IMR-90 (cell line): ENCODE measurements around the gene ROGDI. TPM values are rescaled to one million over a fixed set of nuclear protein-coding genes. Genes with fewer than 3 reads are reported as not detected.

ENCODE experiments used
- ATAC-seq: fragments of 200-7000 bp; cut with Tn5 transposase; 2 replicates; pipeline ENCODE4 v1.9.1; 2020; ENCODE audit warnings: low read depth, mild to moderate bottlenecking, moderate library complexity
- BruUV-seq: library from RNA; stranded (reverse); fragments of 400-500 nt; replicated peaks from 2 replicates; lab custom pipeline; 2021; lab: Mats Ljungman, UMichigan
- CTCF ChIA-PET: fragments of 300-600 bp; formaldehyde crosslinking; extraction: SDS; loops from one replicate; lab custom pipeline; 2021; ENCODE audit warnings: antibody characterized with exemption; lab: Yijun Ruan, JAX
- POLR2A ChIA-PET: fragments of 300-600 bp; sonication (Branson Sonifier 250); formaldehyde crosslinking; loops from one replicate; lab custom pipeline; 2022; ENCODE audit warnings: antibody characterized with exemption; ENCODE audit not compliant: unreplicated experiment; lab: Charles Lee
- DNase-seq: peaks from one replicate; pipeline ENCODE4 v3.0.0; 2013
- H2AFZ ChIP-seq: replicated peaks from 2 replicates; pipeline ENCODE3; 2013; ENCODE audit warnings: low read length, mild to moderate bottlenecking; ENCODE audit not compliant: poor library complexity
- H2AK5ac ChIP-seq: 2 replicates; pipeline ENCODE4 v1.6.1; 2013; ENCODE audit warnings: low read depth, low read length, inconsistent platforms
- H2AK9ac ChIP-seq: replicated peaks from 2 replicates; pipeline ENCODE3; 2013; ENCODE audit warnings: mild to moderate bottlenecking, low read depth, low read length, moderate library complexity; ENCODE audit not compliant: poor library complexity
- H2BK120ac ChIP-seq: 2 replicates; pipeline ENCODE4 v1.6.1; 2013; ENCODE audit warnings: low read depth, low read length, inconsistent platforms
- H2BK15ac ChIP-seq: 3 replicates; pipeline ENCODE4 v1.6.1; 2013; ENCODE audit warnings: low read depth, low read length, inconsistent platforms
- H2BK20ac ChIP-seq: 2 replicates; pipeline ENCODE4 v1.6.1; 2013; ENCODE audit warnings: low read depth, mild to moderate bottlenecking, inconsistent platforms, low read length, moderate library complexity
- H2BK5ac ChIP-seq: 2 replicates; pipeline ENCODE4 v1.6.1; 2013; ENCODE audit warnings: mild to moderate bottlenecking, low read depth, low read length, inconsistent platforms; ENCODE audit not compliant: poor library complexity, severe bottlenecking
- H3K14ac ChIP-seq: replicated peaks from 2 replicates; pipeline ENCODE4 v1.6.1; 2013; ENCODE audit warnings: low read depth, low read length, inconsistent platforms
- H3K18ac ChIP-seq: 2 replicates; pipeline ENCODE4 v1.6.1; 2013; ENCODE audit warnings: low read depth, low read length, control low read depth
- H3K23ac ChIP-seq: 2 replicates; pipeline ENCODE4 v1.6.1; 2013; ENCODE audit warnings: low read depth, low read length, inconsistent platforms
- H3K27ac ChIP-seq: 2 replicates; pipeline ENCODE4 v1.5.1; 2013; ENCODE audit warnings: mild to moderate bottlenecking, control low read depth, low read length; ENCODE audit not compliant: insufficient read depth
- H3K27me3 ChIP-seq: 2 replicates; pipeline ENCODE4 v1.6.1; 2013; ENCODE audit warnings: low read length; ENCODE audit not compliant: control insufficient read depth, insufficient read depth
- H3K36me3 ChIP-seq: 2 replicates; pipeline ENCODE4 v1.6.1; 2013; ENCODE audit warnings: low read length, mixed read lengths; ENCODE audit not compliant: control insufficient read depth, insufficient read depth
- H3K4ac ChIP-seq: 2 replicates; pipeline ENCODE4 v1.6.1; 2013; ENCODE audit warnings: low read depth, low read length, inconsistent platforms
- H3K4me1 ChIP-seq: 2 replicates; pipeline ENCODE4 v1.6.1; 2013; ENCODE audit warnings: low read length, mixed read lengths; ENCODE audit not compliant: control insufficient read depth, insufficient read depth
- H3K4me2 ChIP-seq: 2 replicates; pipeline ENCODE4 v1.6.1; 2013; ENCODE audit warnings: low read depth, mild to moderate bottlenecking, control low read depth, low read length, moderate library complexity
- H3K4me3 ChIP-seq: 2 replicates; pipeline ENCODE4 v1.5.1; 2013; ENCODE audit warnings: low read depth, mild to moderate bottlenecking, control low read depth, low read length, moderate library complexity; ENCODE audit not compliant: insufficient read depth
- H3K56ac ChIP-seq: 2 replicates; pipeline ENCODE4 v1.6.1; 2013; ENCODE audit warnings: low read length, inconsistent platforms; ENCODE audit not compliant: insufficient read depth; ENCODE audit errors: extremely low read depth
- H3K79me1 ChIP-seq, 2 experiments: 2 replicates each; pipeline ENCODE4 v1.6.1; 2013; ENCODE audit warnings: low read length in 2 of 2, inconsistent platforms in 1 of 2, low read depth in 1 of 2
- H3K9ac ChIP-seq: 2 replicates; pipeline ENCODE4 v1.6.1; 2013; ENCODE audit warnings: low read depth, low read length, control low read depth
- H3K9me1 ChIP-seq: 2 replicates; pipeline ENCODE4 v1.6.1; 2013; ENCODE audit warnings: low read length, inconsistent platforms; ENCODE audit not compliant: insufficient read depth
- H3K9me3 ChIP-seq: 2 replicates; pipeline ENCODE4 v1.6.1; 2013; ENCODE audit warnings: low read length; ENCODE audit not compliant: control insufficient read depth, insufficient read depth
- H4K20me1 ChIP-seq: 2 replicates; pipeline ENCODE4 v1.6.1; 2013; ENCODE audit warnings: low read length, inconsistent platforms; ENCODE audit not compliant: insufficient read depth
- H4K5ac ChIP-seq: 2 replicates; pipeline ENCODE4 v1.6.1; 2013; ENCODE audit warnings: mild to moderate bottlenecking, low read depth, low read length, control low read depth
- H4K8ac ChIP-seq, 2 experiments: 2 replicates each; pipeline ENCODE4 v1.6.1; 2013; ENCODE audit warnings: low read depth in 2 of 2, low read length in 2 of 2, control low read depth in 1 of 2, inconsistent platforms in 1 of 2
- H4K91ac ChIP-seq: 2 replicates; pipeline ENCODE4 v1.6.1; 2013; ENCODE audit warnings: low read depth, low read length, inconsistent platforms; ENCODE audit not compliant: insufficient read depth
- BHLHE40 ChIP-seq: fragments of 150-350 bp; IDR thresholded peaks from 2 replicates; pipeline ENCODE4 v1.6.1; 2016; ENCODE audit warnings: mild to moderate bottlenecking, low read depth, low read length
- CEBPB ChIP-seq: IDR thresholded peaks from 2 replicates; pipeline ENCODE4 v1.6.1; 2012; ENCODE audit warnings: low read depth, low read length, improper control_type of control experiment
- ELK1 ChIP-seq: fragments of 150-350 bp; IDR thresholded peaks from 2 replicates; pipeline ENCODE4 v1.6.1; 2016; ENCODE audit warnings: low read depth, mild to moderate bottlenecking, low read length, moderate library complexity, borderline replicate concordance
- FOS ChIP-seq: fragments of 150-350 bp; IDR thresholded peaks from 2 replicates; pipeline ENCODE4 v1.6.1; 2016; ENCODE audit warnings: low read depth, low read length
- MAFK ChIP-seq: IDR thresholded peaks from 2 replicates; pipeline ENCODE4 v1.6.1; 2012; ENCODE audit warnings: low read depth, low read length, improper control_type of control experiment
- MAZ ChIP-seq: IDR thresholded peaks from 2 replicates; pipeline ENCODE4 v1.6.1; 2012; ENCODE audit warnings: low read depth, mild to moderate bottlenecking, low read length, improper control_type of control experiment, moderate library complexity, borderline replicate concordance
- MXI1 ChIP-seq: IDR thresholded peaks from 2 replicates; pipeline ENCODE4 v1.6.1; 2012; ENCODE audit warnings: low read depth, mild to moderate bottlenecking, low read length, moderate library complexity, borderline replicate concordance
- NFE2L2 ChIP-seq: fragments of 150-350 bp; IDR thresholded peaks from 2 replicates; pipeline ENCODE4 v1.6.1; 2016; ENCODE audit warnings: low read depth, mild to moderate bottlenecking, low read length
- POLR2A ChIP-seq: IDR thresholded peaks from 2 replicates; pipeline ENCODE4 v1.6.1; 2012; ENCODE audit warnings: mild to moderate bottlenecking, low read depth, low read length
- RAD21 ChIP-seq: IDR thresholded peaks from 2 replicates; pipeline ENCODE4 v1.6.1; 2012; ENCODE audit warnings: low read length, improper control_type of control experiment
- RCOR1 ChIP-seq: IDR thresholded peaks from 2 replicates; pipeline ENCODE4 v1.6.1; 2012; ENCODE audit warnings: mild to moderate bottlenecking, low read length, improper control_type of control experiment; ENCODE audit not compliant: insufficient replicate concordance
- RFX5 ChIP-seq: IDR thresholded peaks from 2 replicates; pipeline ENCODE4 v1.8.0; 2012; ENCODE audit warnings: low read depth, mild to moderate bottlenecking, low read length, moderate library complexity
- SMC3 ChIP-seq: fragments of 150-350 bp; IDR thresholded peaks from 2 replicates; pipeline ENCODE4 v1.6.1; 2016; ENCODE audit warnings: low read depth, mild to moderate bottlenecking, antibody characterized with exemption, low read length, moderate library complexity
- USF2 ChIP-seq: fragments of 150-350 bp; IDR thresholded peaks from 2 replicates; pipeline ENCODE4 v1.6.1; 2017; ENCODE audit warnings: mild to moderate bottlenecking, antibody characterized with exemption, low read length, low read depth
- WGBS, 2 experiments: methylation state at CpG; one replicate each; pipeline versions ENCODE4 v1.1.5 to v1.1.7; 2013; ENCODE audit warnings: missing lambda C conversion rate in 2 of 2; ENCODE audit not compliant: insufficient read length in 1 of 2; ENCODE audit errors: extremely low coverage in 2 of 2; 5-methylcytosine and 5-hydroxymethylcytosine counted together
- dilution Hi-C: fragments of 300-500 bp; cut with HindIII; formaldehyde crosslinking; loops from one replicate; pipeline ENCODE4 v1.14.3; 2018; ENCODE audit warnings: low sequenced_read_pairs; ENCODE audit not compliant: unreplicated experiment
- in situ Hi-C: fragments of 300-500 bp; cut with MboI; formaldehyde crosslinking; loops from 3 replicates; pipeline ENCODE4 v1.14.3; 2019; ENCODE audit warnings: low sequenced_read_pairs, inconsistent platforms, mixed read lengths
- intact Hi-C: fragments of 100-400 bp; cut with micrococcal nuclease; formaldehyde crosslinking; loops from 2 replicates; pipeline ENCODE4 v1.10.0; 2022
- polyA plus RNA-seq, 3 experiments: library from polyadenylated mRNA; depleted of rRNA; stranded (reverse); fragments of >200 nt; gene quantifications; 2 replicates each; pipeline ENCODE4 v1.2.3, GENCODE V29; 2012; ENCODE audit warnings: low replicate concordance in 1 of 3
- total RNA-seq: library from RNA; depleted of rRNA; stranded (reverse); fragments of >200 nt; gene quantifications from 2 replicates; pipeline ENCODE4 v1.2.3, GENCODE V29; 2012

Gene ROGDI
- total and polyA plus RNA-seq, 2 of the 4 experiments (the other 2 are of a cell fraction): 13.6 to 27.1 TPM

- no peak for TF ChIP-seq FOS
- no peak for TF ChIP-seq USF2
- no peak for TF ChIP-seq POLR2A
- TF ChIP-seq MAFK: no peak
- no peak for TF ChIP-seq CEBPB
- no peak for TF ChIP-seq RAD21
- no peak for TF ChIP-seq ELK1
- TF ChIP-seq SMC3: no peak
- no peak for TF ChIP-seq MAZ
- no peak for TF ChIP-seq BHLHE40
- TF ChIP-seq MXI1: no peak
- TF ChIP-seq RFX5: no peak
- TF ChIP-seq NFE2L2: no peak
- no peak for TF ChIP-seq RCOR1
- Histone ChIP-seq H3K56ac (no peak overlapping the region), H4K8ac (no peak overlapping the region), H3K27ac (no peak overlapping the region), H2BK15ac (no peak overlapping the region), H3K4me1 (no peaks in the 10 kb centered on the region), H4K20me1 (no peaks in the 10 kb centered on the region), H3K4me2 (no peak overlapping the region), H4K5ac (no peak overlapping the region), H4K91ac (no peak overlapping the region), H2AK9ac (no peak overlapping the region), H2BK5ac (no peak overlapping the region), H2AK5ac (no peak overlapping the region), H3K4ac (no peak overlapping the region), H3K9ac (no peak overlapping the region), H3K18ac (no peak overlapping the region), H2BK120ac (no peak overlapping the region), H3K9me3 (no peaks in the 10 kb centered on the region), H3K14ac (no peak overlapping the region), H3K23ac (no peak overlapping the region), H2BK20ac (no peak overlapping the region), H3K4me3 (no peak overlapping the region), H2AFZ (no peak overlapping the region), H3K27me3 (no peaks in the 10 kb centered on the region; the same call in 1 of the 2 replicates), H3K36me3 (no peaks in the 10 kb centered on the region), H3K9me1 (0 out of 2 replicates have a peak, but pooled peaks cover 3% of the 10 kb centered on the region), H3K79me1 (no peaks in the 10 kb centered on the region)
- no peak for ATAC-seq
- ChIA-PET POLR2A (no interaction called here), CTCF (no interaction called here)
- WGBS, 2 experiments: 80% methylated on average over 1 of the region's 10 CpGs; no CpG with 5 or more reads in 1 of the 2 experiments
- DNase-seq: no peak
- intact Hi-C loops (no loop called here), in situ Hi-C loops (no loop called here), dilution Hi-C loops (no loop called here)
- no TSS peak for BruUV-seq
Observed at GRCh38 chr16:4790261-4790660, 12.2 kb downstream of the ROGDI start.
